ENCODE data around the gene RFTN1. TPM values are rescaled to one million over a fixed set of nuclear protein-coding genes. Genes with fewer than 3 reads are reported as not detected.

RFTN1 gene
- total RNA-seq, 1 experiment from 2014 or later = 120 TPM

- no peak for DNase-seq (ENCODE audit: low read depth)
Measured at GRCh38 chr3:16304061-16305010, 209.2 kb downstream of the RFTN1 start.

- DNase-seq (ENCODE audit: low read depth) = no peak
Measured at GRCh38 chr3:16303037-16303575, 210.4 kb downstream of the RFTN1 start.

GRCh38 chr3:16302082-16302631, 211.3 kb downstream of the RFTN1 start:
- no peak for DNase-seq (ENCODE audit: low read depth)

- DNase-seq (ENCODE audit: low read depth) = no peak
Measured at GRCh38 chr3:16301507-16301906, 212.0 kb downstream of the RFTN1 start.

GRCh38 chr3:16300881-16301359, 212.6 kb downstream of the RFTN1 start:
- no peak for DNase-seq (ENCODE audit: low read depth)

GRCh38 chr3:16300307-16300706, 213.2 kb downstream of the RFTN1 start:
- peak; percentile 27 for DNase-seq (ENCODE audit: low read depth)

GRCh38 chr3:16299746-16300145, 213.8 kb downstream of the RFTN1 start:
- no peak for DNase-seq (ENCODE audit: low read depth)

- peak; percentile 34 for DNase-seq (ENCODE audit: low read depth)
Measured at GRCh38 chr3:16298891-16299290, 214.6 kb downstream of the RFTN1 start.

- DNase-seq (ENCODE audit: low read depth) = peak; percentile 23
Measured at GRCh38 chr3:16297997-16298885, 215.3 kb downstream of the RFTN1 start.

- DNase-seq (ENCODE audit: low read depth) = no peak
Measured at GRCh38 chr3:16295298-16295890, 218.1 kb downstream of the RFTN1 start.

- DNase-seq (ENCODE audit: low read depth) = no peak
Measured at GRCh38 chr3:16294844-16295243, 218.7 kb downstream of the RFTN1 start.

- DNase-seq (ENCODE audit: low read depth) = peak; percentile 49
Measured at GRCh38 chr3:16290827-16291196, 222.7 kb downstream of the RFTN1 start.

GRCh38 chr3:16290007-16290826, 223.3 kb downstream of the RFTN1 start:
- DNase-seq (ENCODE audit: low read depth) = peak; percentile 56

GRCh38 chr3:16289144-16289889, 224.2 kb downstream of the RFTN1 start:
- no peak for DNase-seq (ENCODE audit: low read depth)

- DNase-seq (ENCODE audit: low read depth) = no peak
Measured at GRCh38 chr3:16288664-16289063, 224.8 kb downstream of the RFTN1 start.

- DNase-seq (ENCODE audit: low read depth) = no peak
Measured at GRCh38 chr3:16286751-16287543, 226.6 kb downstream of the RFTN1 start.

GRCh38 chr3:16286161-16286560, 227.3 kb downstream of the RFTN1 start:
- DNase-seq (ENCODE audit: low read depth) = no peak

GRCh38 chr3:16284633-16285032, 228.9 kb downstream of the RFTN1 start:
- no peak for DNase-seq (ENCODE audit: low read depth)

GRCh38 chr3:16280671-16281070, 232.8 kb downstream of the RFTN1 start:
- no peak for DNase-seq (ENCODE audit: low read depth)

Data from RPMI7951 (cell line).